CD4-positive, alpha-beta T cell treated with Interleukin-15 for 1 hour (primary cell): ENCODE data around the gene SHISAL1.

ENCODE experiments used
- DNase-seq: peaks from one replicate; pipeline ENCODE4 v3.0.0-alpha.2; 2020

SHISAL1 gene

DNA sequence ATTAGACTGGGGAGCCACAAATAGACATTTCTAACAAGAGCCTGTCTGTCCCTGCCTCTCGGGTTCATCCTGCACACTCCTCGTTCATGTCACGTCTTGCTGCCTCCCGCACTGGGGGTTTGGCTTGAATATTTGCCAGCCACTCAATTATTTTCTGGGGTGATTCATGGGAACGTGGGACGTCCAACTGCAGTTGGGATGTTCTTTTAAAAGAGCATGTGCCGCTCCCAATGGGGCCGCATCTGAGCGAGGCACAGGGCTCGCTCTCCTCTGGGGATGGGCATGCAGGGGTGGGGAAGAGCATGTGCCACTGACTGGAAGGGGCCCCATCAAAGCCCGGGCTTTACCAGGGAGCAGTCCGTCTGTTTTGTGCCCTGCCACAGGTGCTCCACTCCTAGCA is 88.6 kb downstream of the SHISAL1 start:
- DNase-seq, result no peak

DNA sequence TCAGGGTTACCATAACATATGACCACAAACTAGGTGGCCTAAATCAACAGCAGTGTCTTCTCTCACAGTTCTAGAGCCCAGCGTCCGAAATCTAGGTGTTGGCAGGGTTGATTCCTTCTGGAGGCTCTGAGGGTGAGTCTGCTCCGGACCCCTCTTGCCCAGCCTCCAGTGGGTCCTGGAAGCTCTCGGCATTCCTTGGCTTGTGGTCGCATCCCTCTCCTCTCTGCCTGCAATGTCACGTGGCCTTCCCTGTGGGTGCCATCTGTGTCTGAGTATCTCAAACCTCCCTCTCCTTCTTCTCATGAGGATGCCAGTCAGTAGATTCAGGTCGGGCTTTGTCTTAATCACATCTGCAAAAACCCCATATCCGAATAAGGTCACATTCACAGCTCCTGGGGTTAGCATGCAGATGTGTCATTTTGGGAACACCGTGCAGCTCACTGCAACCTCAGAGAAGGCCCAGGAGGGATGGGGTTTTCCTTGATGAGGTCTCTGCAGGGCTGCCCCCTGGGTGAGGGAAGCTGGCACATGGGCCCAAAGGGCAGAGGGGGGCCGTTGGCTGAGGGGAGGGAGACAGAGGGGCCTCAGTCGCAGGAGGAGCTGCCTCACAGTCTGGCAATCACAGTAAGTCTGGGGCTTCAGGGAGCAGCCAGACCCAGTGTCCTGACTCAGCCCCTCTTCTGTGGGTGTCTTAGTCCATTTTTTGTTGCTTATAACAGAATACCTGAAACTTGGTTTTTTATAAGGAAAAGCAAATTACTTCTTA is 90.9 kb downstream of the SHISAL1 start:
- DNase-seq, result no peak

DNA sequence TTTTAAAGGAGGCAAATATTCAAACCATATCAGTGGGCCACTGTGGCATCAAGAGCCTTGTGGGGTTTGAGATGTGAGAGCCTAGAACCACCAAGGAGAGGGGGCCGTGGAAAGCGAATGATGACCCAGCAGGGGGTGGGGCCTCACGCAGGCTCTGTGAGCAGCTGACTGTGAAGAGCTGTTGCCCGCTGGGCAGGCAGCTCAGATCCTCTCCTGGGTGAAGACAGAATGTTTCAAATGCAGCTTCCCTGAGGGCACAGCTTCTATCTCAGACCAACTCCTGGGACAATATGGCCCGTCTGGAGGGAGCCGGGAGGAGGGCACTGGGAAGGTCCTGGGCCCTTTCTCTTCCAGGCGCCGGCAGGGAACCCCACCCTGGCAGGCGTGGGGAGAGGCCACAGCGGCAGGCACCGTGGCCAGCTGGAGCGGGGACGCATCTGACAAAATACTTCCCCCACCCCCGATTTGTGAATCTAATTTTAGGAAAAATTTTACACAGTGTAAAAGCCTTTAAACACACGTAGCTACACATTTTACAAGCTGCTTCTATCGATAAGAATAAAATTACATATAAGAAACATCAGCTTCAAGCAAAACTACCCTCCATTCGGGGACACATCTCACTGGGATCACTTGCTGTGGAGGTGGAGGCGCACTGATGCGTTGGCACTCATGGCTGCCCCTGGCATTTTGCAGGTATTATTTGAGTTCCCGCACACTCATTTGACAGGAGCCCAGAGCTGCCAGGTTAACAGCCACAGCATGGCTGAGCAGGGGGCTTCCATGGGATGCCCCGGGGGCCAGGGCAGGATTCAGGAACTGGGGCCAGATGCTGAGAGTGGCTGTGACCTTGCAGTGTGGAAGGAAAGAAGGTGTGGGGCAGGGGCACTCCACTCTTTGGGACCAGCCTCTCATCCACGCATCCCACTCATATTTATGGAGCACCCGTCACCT is 91.7 kb downstream of the SHISAL1 start:
- no peak for DNase-seq

DNA sequence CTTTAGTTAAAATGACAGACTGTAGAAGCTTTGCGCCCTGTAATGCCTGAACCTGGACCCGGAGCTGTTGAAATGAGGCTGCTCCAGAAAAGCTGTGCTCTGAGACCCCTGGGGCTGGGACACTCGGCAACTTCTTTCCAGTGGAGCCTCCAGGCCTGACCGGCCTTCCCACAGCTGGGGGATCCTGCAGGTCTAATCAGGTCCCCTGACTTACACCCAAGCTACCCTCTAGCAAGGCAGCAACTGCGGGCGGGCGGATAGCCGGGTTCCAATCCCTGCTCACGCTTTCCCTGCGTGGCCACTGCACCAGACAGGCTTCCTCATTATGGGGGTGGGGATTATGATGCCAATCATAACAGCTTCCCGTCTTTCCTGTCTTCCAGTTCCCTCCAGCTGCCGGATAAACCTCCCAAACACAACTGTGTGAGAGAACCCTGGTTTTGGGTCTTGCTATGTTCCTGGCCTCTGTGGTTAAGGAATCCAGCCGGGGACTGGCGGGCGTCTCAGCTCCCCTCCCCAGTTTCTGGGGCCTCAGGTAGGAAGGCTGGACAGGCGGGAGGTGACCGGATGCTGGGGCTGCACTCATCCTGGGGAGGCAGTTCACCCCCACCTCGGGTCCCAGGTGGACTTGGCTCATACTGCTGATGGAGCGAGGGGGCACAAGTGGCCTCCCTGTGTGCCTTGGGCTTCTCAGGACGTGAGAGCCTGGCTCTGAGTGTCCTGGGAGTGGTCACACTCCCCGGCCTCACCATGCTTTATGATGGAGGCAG is 93.5 kb downstream of the SHISAL1 start:
- DNase-seq, result no peak

DNA sequence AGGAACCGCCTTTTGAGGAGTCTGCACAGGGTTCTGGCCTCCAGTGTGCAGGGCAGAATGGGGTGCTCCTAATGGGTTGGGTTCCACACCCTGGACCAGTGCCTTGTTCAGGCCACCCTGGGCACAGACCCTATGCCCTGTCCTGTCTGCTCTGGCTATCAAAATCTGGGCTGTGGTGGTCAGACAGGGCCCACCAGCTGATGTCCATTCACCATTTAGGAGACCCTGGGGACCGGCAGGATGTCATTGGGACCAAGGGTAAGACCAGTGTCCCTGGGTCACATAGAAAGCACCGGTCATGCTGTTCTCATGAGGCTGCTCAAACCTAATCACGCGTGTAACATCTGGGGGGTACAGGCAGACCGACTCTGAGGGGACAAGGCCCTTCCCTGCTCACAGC is 94.7 kb downstream of the SHISAL1 start:
- no peak for DNase-seq

DNA sequence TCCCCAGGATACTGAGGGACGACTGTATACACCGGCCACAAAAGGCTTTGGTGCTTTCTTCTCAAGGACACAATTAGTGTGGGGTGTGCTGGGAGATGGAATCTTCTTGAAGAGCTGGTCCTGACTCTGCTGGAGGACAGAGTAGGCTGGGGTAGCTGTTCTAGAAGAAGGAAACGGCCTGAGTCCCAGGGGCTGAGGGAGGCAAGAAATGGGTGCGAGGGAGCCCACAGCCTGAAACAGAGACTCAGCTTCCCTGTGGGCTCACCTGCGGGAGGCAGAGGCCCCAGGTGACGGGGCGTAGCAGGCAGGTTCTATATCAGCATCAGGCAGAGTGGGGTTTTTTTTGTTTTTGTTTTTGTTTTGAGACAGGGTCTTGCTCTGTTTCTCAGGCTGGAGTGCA is 95.4 kb downstream of the SHISAL1 start:
- no peak for DNase-seq

DNA sequence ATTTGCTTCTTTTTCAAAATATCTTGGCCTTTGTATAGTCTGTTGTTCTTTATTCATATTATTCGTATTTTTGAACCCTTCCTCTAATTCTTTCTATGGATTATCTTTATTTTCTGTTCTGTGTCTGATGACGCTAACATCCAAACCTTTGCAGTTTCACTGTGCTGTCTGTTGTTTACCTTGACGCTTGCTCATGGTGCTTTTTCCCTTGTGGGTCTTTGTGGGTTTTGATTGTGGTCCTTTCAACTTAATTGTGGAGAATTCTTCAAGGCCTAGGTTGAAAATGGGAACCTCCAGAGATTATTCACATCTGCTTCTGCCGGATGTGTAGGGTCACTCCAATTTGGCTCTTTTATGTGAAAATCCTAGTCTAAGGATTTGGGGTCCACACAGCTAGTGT is 97.5 kb downstream of the SHISAL1 start:
- DNase-seq, result no peak

DNA sequence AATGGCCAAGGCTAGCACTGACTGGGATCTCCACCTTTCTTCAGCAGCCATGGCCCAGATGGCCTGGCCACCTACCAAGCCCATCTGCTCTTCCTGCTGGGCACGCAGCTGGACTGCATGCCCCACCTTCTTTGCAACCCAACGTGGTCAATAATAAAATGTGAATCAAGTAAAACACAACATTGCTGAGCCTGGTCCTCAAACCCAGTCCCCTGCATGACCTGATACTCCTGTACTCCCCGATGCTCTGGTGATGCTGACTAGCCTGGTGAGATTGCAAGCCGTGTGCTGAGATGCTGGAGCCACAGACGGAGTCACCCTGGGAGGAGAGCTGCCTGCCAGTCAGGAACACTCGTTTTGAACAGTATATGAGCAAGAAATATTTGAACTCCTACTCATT is 98.0 kb downstream of the SHISAL1 start:
- DNase-seq, result no peak

DNA sequence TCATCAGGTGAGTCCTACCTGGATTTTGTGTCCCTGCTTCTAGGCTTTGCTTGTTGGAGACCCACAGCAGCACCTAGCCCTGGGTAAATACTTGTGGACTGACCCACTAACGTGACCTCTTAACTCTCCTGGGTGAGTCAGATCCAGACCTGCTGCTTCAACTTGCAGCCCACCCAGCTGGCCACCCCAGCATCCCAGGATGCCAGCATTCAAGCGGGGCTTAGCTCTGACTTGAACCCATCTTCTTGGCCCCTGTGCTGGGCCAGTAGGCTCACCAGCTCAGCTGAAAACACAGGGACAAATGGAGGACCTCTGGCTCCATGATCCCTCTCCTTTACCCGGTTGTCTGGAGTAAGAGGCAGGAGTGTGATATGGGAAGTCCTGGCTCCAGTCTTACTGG is 98.6 kb downstream of the SHISAL1 start:
- DNase-seq, result no peak

DNA sequence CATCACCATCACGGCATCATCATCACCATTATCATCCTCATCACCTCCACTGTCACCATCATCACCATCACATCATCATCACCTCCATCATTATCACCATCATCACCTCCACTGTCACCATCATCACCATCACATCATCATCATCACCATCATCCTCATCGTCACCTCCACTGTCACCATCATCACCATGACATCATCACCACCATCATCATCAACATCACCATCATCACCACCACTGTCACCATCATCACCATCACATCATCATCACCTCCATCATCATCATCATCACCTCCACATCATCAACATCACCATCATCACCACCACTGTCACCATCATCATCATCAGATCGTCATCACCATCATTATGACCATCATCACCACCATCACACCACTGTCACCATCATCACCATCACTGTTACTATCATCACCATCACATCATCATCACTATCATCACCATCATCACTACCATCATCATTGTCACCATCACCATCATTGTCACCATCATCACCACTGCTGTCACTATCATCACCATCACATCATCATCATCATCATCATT is 99.2 kb downstream of the SHISAL1 start:
- no peak for DNase-seq

DNA sequence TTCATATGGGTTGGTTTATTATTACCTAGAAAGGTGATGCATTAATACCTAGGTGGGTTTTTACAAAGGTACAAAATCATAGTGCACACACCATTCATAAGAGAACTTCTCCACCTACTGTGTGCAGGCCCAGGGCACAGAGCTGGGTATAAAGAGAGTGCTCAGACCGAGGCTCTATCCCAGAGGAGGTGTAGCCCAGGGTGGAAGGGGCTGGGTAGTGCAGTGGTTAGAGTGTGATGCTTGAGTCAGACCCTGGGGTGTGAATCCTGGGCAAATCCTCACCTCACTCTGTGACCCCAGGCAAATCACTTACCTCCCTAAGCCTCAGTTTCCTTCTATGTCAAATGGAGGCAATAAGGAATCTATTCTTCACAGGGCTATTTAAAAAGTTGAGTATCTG is 99.8 kb downstream of the SHISAL1 start:
- no peak for DNase-seq

DNA sequence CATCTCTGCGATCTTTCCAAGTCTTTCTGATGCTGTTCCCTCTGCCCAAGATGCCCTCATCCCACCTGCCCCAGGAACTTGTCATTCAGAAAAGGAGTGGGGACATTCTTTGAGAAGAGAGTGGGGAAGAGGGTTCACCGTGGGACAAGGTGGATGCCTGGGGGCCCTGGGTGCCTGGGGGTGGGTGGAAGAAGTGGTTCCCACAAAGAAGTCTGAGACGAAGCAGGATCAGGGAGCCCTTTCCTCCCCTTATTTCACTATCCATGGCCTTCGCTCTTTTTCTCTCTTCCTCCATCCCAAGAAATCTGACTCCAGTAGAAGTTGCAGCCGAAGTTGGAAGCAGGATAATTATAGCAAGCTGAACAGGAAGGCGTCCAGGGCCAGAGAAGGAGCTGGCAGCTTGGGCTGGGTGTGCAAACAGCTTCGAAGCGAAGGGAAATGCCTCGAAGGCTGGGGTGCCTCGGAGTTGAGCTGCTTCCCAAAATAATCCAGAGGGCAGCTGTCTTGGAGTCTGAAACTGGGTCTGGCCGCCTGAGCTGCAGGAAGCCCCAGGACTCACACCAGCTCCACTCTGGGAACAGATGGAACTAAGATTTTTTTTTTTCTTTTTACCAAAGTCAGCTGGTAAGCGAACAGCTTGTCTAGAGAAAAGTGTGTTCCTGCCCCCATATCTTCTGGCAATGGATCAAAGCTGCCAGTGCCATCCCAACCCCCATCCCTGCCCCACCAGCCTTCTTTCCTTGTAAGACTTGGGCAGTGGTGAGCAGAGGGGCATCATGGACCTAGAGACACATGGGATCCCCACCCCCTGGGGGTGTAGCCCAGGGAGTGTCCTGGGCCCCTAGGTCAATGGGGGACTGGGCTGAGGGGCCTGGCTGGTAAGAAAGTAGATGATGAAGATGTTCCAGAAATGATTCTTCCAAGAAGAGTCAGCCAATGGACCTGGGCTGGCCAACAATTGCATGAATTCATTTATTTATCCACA is 100.5 kb downstream of the SHISAL1 start:
- DNase-seq, result no peak

DNA sequence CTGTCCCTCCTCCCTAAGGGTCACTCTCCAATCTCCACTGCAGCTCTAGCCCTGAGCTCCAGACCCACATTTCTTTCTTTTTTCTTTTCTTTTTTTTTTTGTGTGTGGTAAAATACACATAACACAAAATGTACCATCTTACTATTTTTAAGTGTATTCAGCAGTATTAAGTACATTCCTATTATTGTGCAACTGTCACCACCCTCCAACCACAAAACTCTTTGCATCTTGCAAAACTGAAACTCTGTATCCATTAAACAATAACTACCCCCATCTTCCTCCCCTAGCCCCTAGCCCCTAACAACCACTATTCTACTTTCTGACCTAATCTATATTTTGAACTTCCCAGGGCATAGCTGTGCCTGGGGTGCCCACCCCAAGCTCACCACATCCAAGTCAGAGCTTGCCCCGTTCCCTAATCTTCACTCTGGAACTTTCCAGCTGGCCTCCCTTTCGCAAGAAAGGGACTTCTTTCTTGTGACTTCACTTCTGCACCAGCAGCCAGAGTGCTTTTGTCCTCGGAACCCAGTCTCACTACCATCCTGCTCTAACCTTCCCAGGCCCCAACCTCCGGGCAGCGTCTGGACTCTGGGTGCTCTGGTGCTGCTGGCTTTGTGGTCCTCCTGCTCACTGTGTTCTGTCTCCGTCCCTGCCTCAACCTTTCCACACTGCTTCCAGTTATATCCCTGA is 101.3 kb downstream of the SHISAL1 start:
- DNase-seq, result no peak

DNA sequence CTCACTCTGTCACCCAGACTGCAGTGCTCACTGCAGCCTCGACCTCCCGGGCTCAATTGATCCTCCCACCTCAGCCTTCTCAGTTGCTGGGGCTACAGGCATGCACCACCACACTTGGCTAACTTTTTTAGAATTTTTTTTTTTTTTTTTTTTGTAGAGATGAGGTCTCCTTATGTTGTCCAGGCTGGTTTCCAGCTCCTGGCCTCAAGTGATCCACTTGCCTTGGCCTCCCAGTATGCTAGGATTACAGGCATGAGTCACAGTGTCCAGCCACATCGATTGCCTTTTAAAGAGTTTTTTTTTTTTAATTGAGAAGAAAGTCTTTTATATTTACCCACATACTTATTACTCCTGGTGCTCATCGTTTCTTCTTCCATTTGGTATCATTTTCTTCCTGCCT is 102.0 kb downstream of the SHISAL1 start:
- no peak for DNase-seq

DNA sequence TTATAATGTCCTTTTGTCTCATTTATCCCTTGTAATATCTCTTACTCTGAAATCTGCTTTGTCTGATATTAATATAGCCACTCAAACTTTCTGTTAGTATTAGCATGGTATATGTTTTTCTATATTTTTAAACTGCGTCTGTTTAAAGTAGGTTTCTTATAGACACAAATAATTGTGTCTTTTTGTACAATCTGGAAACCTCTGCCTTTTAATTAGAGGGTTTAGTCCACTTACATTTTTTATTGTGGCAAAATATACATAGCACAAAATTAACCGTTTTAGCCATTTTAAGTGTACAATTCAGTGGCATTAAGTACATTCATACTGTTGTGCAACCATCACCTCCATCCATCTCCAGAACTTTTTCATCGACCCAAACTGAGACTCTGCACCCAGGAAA is 103.4 kb downstream of the SHISAL1 start:
- DNase-seq, result no peak

DNA sequence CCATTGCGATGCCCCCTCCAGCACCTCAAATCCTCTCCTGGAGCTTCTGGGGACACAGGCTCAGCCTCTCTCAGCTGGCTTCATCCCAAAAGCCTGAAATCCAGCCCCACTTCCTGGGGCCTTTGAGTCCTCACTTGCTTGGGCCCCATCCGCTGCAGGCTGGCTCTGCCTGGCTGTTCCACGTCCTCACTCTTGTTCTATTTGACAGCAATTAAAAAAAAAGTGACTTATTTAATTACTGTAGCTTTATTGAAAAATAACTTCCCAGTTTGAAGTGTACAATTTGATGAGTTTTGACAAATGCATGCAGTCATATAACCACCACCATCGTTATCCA is 104.8 kb downstream of the SHISAL1 start:
- DNase-seq, result no peak

DNA sequence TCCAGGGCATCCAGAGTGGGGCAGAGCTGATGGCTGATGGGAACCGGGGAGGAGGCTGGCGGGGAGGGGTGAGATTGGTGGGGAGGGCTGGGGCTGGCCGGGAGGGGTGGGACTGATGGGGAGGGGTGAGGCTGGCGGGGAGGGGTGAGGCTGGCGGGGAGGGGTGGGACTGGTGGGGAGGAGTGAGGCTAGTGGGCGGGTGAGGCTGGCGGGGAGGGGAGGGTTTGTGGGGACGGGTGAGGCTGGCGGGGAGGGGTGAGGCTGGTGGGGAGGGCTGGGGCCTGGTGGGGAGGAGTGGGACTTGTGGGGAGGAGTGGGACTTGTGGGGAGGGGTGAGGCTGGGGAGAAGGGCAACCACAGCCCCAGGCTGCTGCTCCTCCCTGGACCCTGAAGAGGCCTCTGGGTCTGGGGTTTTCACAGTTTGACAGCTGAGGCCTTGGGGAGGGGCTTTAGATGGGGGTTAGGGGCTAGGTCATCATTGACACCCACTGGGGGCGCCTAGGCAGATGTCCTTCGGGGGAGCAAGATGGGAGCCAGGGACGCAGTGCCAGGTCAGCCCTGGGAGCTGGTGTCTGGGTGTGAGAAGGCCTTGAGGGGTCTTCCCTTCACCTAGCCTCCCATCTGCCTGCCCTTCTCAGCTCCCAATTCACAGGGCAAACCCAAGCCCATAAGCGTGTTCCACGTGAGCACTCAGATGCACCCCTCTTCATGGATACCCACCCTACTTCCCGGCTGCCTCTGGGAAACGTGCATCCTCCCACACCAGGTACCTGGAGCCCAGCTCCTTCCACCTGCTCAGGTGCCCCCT is 105.4 kb downstream of the SHISAL1 start:
- DNase-seq, result no peak

DNA sequence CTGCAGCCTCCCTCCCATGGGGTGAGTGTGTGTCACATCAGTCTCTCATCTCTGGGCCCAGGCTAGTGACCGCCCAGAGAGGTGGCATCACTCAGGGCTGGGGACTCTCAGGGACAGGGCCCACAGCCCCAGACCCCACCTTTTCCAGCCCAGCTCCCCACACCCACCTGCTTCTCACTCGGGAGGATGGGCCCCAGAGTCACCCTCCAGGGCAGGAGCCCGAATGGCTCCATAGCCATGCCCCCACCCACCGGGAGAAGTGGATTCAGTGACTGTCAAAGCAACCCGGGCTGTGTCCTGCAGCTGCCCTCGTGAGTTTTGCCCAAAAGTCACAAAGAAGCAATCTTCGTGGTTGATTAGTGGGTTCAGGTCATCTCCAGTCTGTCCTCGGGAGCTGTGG is 106.1 kb downstream of the SHISAL1 start:
- no peak for DNase-seq

DNA sequence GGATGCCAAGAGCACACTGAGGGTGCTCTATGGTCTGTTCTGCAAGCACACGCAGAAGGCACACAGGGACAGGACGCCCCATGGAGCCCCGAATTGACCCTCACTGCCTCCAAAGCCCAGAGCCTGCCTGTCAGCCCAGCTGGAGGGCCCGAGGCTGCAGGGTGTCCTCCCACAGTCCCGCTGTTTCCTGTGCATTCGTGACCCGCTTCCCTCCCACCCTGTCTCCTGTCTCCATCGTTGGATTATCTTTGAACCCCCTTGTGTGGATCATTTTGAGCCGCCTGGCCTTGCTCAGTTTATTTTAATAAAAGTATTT is 106.5 kb downstream of the SHISAL1 start:
- DNase-seq, result no peak

DNA sequence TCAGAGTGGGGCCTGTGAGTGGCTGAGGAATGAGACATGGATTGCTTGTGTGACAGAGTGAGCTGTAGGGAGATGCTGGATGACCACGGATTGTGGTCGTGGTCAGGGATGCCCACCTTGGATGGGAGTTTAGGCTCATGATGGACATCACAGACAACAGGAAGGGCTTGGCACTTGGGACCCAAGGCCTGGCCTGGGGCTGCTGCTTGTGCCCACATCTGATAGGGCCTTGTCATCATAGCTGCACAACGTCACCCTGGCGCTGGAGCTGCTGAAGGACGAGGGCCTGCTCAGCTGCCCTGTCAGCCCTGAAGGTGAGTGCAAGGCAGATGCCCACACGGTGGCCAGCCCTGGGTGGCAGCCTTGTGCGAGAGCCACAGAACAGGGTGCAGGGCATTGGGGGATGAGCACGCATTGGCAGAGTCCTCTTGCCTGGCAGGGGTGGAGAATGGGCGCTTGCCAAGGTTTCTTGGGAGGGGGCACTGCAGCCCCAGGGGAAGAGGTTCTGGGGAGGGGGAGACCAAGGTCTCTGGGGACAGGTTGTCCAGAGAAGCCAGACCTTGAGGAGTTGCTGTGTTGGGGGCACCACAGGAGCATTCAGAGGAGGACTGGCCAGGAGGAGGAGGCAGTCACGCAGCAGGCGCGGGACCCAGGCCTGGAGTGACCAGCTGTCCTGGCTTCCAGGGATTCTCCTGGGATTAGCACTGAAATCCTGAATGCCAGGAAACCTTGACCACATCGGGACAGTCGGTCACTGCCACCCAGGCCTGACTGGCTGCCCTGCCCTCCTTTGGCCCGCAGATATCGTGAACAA is 107.0 kb downstream of the SHISAL1 start:
- DNase-seq, result no peak
